SH-SY5Y (cell line): ENCODE data around the gene KLHL5.

ENCODE experiments used
- GATA2 ChIP-seq: IDR thresholded peaks from 2 replicates; pipeline ENCODE4 v1.6.1; 2011; ENCODE audit warnings: mild to moderate bottlenecking, low read depth, low read length
- GATA3 ChIP-seq: IDR thresholded peaks from 2 replicates; pipeline ENCODE4 v1.6.1; 2011; ENCODE audit warnings: low read depth, mild to moderate bottlenecking, low read length, moderate library complexity

- no peak for TF ChIP-seq GATA2
- no peak for TF ChIP-seq GATA3
Measured at GRCh38 chr4:39134683-39135306, 72.8 kb downstream of the KLHL5 start.
